GM10266 (cell line): ENCODE data around the gene POSTN.
"Not testable (repeated sequence)": the region's sequence is repeated elsewhere in the genome, so short reads cannot be mapped to it uniquely, and the experiment has no call there.

Source experiments
- DNase-seq: peaks from one replicate; pipeline ENCODE4 v3.0.0; 2012; ENCODE audit errors: extremely low spot score
- TF ChIP-seq, protein P1 (sequence below): IDR thresholded peaks from 2 replicates; pipeline ENCODE4 v1.5.1; 2012; ENCODE audit warnings: mild to moderate bottlenecking, low read depth; ENCODE audit not compliant: control insufficient read depth, insufficient read depth; ENCODE audit errors: missing control alignments

Gene POSTN

DNA sequence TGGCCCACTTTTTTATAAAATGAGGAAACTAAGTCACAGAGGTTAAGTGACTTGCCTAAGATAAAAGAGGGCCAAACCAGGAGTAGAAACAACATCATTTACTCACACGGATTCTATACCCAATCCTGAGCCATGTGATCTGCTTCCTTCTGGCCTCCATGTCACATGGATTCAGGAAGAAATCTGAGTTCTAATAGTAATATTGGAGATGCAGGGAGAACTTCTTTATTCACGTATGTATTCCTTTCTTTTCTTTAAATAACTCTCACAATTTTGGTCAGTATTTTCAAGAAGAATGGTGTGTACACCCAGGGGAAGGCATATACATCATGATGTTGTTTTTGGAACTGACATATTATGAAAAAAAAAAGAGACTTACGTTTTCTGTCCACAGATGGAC lies 1.8 kb downstream of the POSTN start:
- TF ChIP-seq, protein P1, sequence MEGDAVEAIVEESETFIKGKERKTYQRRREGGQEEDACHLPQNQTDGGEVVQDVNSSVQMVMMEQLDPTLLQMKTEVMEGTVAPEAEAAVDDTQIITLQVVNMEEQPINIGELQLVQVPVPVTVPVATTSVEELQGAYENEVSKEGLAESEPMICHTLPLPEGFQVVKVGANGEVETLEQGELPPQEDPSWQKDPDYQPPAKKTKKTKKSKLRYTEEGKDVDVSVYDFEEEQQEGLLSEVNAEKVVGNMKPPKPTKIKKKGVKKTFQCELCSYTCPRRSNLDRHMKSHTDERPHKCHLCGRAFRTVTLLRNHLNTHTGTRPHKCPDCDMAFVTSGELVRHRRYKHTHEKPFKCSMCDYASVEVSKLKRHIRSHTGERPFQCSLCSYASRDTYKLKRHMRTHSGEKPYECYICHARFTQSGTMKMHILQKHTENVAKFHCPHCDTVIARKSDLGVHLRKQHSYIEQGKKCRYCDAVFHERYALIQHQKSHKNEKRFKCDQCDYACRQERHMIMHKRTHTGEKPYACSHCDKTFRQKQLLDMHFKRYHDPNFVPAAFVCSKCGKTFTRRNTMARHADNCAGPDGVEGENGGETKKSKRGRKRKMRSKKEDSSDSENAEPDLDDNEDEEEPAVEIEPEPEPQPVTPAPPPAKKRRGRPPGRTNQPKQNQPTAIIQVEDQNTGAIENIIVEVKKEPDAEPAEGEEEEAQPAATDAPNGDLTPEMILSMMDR: no peak
- no peak for DNase-seq

DNA sequence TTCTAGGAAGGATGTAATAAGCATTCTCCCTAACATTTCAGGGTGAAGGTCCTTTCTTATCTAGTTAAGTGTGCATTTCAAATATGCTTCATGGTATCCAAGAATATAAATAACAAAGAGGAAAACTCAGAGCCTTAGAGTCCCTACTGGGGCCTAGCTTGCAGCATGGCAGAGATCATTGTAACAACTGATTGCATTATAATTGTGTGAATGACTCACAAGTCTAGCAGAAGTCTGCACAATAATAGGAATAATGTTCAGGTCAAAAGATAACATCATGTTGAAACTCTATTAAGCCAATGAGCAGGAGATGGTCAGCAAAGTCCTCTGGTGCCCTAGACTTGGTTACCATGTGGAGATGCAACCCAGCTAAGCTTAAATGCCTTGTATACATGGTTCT lies 3.4 kb downstream of the POSTN start:
- DNase-seq: no peak
- TF ChIP-seq, protein P1: no peak

GRCh38 chr13:37594550-37594949 lies 4.0 kb downstream of the POSTN start:
- TF ChIP-seq, protein P1: no peak
- no peak for DNase-seq

DNA sequence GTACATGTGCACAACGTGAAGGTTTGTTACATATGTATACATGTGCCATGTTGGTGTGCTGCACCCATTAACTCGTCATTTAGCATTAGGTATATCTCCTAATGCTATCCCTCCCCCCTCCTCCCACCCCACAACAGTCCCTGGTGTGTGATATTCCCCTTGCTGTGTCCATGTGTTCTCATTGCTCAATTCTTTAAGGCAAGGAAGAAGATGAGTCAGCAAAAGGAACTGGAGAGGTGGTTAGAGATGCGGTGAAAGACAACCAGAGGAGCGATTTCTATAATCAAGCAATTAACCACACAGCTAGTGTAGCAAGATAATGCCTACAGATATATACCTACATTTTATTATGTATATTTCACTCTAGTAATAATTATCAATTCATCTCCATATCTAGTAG lies 9.2 kb downstream of the POSTN start:
- DNase-seq: not testable (repeated sequence)

DNA sequence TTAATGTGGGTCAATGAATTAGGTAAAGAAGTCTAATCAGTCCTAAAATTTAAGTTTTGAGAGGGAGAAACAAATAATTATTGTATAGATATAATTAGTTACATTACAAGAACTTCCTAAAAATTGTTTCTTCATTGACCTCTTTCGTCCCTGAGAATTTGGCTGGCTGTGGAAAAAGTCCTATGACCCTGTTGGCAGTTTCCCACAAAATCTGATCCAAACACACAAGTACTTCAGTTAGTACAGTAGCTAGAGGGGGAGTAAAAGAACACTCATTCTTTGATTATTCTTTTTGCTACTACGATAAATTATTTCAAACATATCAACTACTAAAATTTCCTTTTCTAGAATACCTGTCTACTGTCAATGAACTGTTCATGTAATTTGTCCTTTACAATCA lies 11.3 kb downstream of the POSTN start:
- no peak for DNase-seq
- TF ChIP-seq, protein P1: no peak

DNA sequence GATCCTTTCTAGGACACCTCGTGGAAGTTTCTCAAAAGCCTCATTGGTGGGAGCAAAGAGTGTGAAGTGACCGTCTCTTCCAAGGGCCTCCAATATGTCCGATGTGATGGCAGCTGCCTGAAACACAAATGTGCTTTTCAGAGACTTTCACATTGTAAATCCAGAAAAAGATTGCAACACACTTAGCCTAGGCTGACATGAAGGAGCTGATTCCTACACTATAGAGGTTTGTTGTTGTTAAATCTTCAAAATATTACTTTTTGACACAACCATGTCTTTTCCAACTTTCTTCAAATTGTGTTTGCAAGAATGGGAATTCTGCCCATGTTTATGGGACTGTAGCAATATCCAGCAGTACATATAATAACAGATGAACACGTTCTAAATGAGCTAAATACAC lies 12.4 kb downstream of the POSTN start:
- DNase-seq: no peak
- TF ChIP-seq, protein P1: no peak

DNA sequence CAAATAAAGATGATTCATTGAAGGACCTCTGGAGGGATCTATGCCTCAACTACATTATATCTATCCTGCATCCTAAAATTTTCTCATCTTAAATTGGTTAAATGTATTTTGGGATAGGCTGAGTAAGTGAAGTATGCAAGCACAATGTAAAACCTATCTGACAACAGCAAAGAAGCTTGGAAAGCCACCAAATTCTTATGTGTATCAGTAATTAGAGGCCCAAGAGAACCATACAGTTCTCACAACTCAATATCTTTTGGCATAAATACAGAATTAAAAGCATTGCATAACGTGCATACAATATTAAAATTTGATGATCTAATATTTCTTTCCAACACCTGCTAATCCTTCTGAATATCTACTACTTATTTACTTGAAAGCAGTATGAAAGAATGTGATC lies 13.0 kb downstream of the POSTN start:
- TF ChIP-seq, protein P1: no peak
- no peak for DNase-seq

DNA sequence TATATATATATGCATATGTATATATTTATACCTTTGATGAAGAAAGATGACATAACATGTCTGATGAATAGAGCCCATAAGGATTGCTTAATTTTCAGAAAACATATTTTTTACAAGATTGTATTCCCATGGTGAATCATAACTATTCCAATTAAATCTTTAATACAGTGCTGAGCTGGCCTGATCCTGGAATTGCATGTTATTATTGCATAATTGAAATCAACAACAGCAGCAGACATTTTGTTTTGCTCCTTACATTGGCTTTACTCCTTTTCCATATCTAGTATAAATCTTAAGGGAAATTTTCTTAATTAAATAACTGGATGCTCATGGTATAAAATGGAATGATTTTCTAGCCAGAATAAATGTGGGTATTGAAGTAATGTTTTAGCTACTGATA lies 22.0 kb downstream of the POSTN start:
- TF ChIP-seq, protein P1: no peak
- no peak for DNase-seq
